HL-60/S4 (cell line): ENCODE measurements around the gene EFCAB14.
"Not testable (repeated sequence)": the region's sequence is repeated elsewhere in the genome, so short reads cannot be mapped to it uniquely, and the experiment has no call there.

Experiments used
- in situ Hi-C: fragments of 300-500 bp; cut with MboI; formaldehyde crosslinking; loops from 2 replicates; pipeline ENCODE4 v1.14.3; 2022; ENCODE audit warnings: low sequenced_read_pairs

EFCAB14 gene

GRCh38 chr1:46718727-46719622 is at the start of gene EFCAB14:
TSS of gene EFCAB14 (minus strand) at chr1:46719114. CDS start at chr1:46718087, 1,027 bp downstream.
- in situ Hi-C loops, result no loop called here

- in situ Hi-C loops, result no loop called here
These were observed 49.5 kb upstream of the EFCAB14 start for GRCh38 chr1:46768445-46768844.

GRCh38 chr1:46767649-46768282 is 48.9 kb upstream of the EFCAB14 start:
- in situ Hi-C loops, result no loop called here

- in situ Hi-C loops, result no loop called here
These were observed 45.5 kb upstream of the EFCAB14 start for GRCh38 chr1:46764402-46764801.

- in situ Hi-C loops, result no loop called here
These were observed 42.8 kb upstream of the EFCAB14 start for GRCh38 chr1:46761740-46762139.

- in situ Hi-C loops, result no loop called here
These were observed 41.7 kb upstream of the EFCAB14 start for GRCh38 chr1:46760558-46761166.

- in situ Hi-C loops, result no loop called here
These were observed 39.1 kb upstream of the EFCAB14 start for GRCh38 chr1:46757956-46758528.

GRCh38 chr1:46757247-46757955 is 38.5 kb upstream of the EFCAB14 start:
- in situ Hi-C loops, result no loop called here

- in situ Hi-C loops, result no loop called here
These were observed 36.2 kb upstream of the EFCAB14 start for GRCh38 chr1:46755121-46755520.

- in situ Hi-C loops, result not testable (repeated sequence)
These were observed 35.8 kb upstream of the EFCAB14 start for GRCh38 chr1:46754707-46755106.

GRCh38 chr1:46753985-46754384 is 35.1 kb upstream of the EFCAB14 start:
- in situ Hi-C loops, result no loop called here

GRCh38 chr1:46749921-46750404 is 31.0 kb upstream of the EFCAB14 start:
- in situ Hi-C loops, result no loop called here

GRCh38 chr1:46749404-46749803 is 30.5 kb upstream of the EFCAB14 start:
- in situ Hi-C loops, result no loop called here

- in situ Hi-C loops, result no loop called here
These were observed 28.9 kb upstream of the EFCAB14 start for GRCh38 chr1:46747683-46748288.

- in situ Hi-C loops, result no loop called here
These were observed 23.2 kb upstream of the EFCAB14 start for GRCh38 chr1:46742069-46742468.

- in situ Hi-C loops, result no loop called here
These were observed 16.9 kb upstream of the EFCAB14 start for GRCh38 chr1:46735708-46736324.

- in situ Hi-C loops, result loop anchor here (10.0 kb wide), 1 partner anchor 194 kb away; a partner anchor contains a TSS
These were observed 9.5 kb upstream of the EFCAB14 start for GRCh38 chr1:46728327-46728873.

GRCh38 chr1:46725736-46726108 is 6.8 kb upstream of the EFCAB14 start:
- in situ Hi-C loops, result loop anchor here (10.0 kb wide), 1 partner anchor 191 kb away; a partner anchor contains a TSS

- in situ Hi-C loops, result loop anchor here (10.0 kb wide), 1 partner anchor 190 kb away; a partner anchor contains a TSS
These were observed 6.2 kb upstream of the EFCAB14 start for GRCh38 chr1:46724991-46725735.
